Stimulated activated CD4-positive, alpha-beta T cell treated with anti-CD3 and anti-CD28 coated beads, Interleukin-1b, Interleukin-23, amount 100 ng/mL, for 48 hours (primary cell): Measurements from ENCODE around the gene ENKUR.
"Not testable (repeated sequence)": the region's sequence is repeated elsewhere in the genome, so short reads cannot be mapped to it uniquely, and the experiment has no call there.

Source experiments
- DNase-seq: peaks from one replicate; pipeline ENCODE4 v3.0.0-alpha.2; 2020

ENKUR gene

GRCh38 chr10:25018703-25019102 lies 2.7 kb upstream of the ENKUR start:
- DNase-seq: no peak

- DNase-seq: no peak
Observed at GRCh38 chr10:25017661-25018060, 1.7 kb upstream of the ENKUR start.

- peak; percentile 14 for DNase-seq
Observed at GRCh38 chr10:25017154-25017590, 1.2 kb upstream of the ENKUR start.

GRCh38 chr10:25016376-25017153 lies 607 bp upstream of the ENKUR start, which contains the start of gene THNSL1:
THNSL1 (plus strand) TSS chr10:25016612; CDS start chr10:25023224, 6,612 bp downstream.
- DNase-seq: peak; percentile 99

GRCh38 chr10:25014579-25014978 lies 1.4 kb downstream of the ENKUR start:
- DNase-seq: no peak

- not testable (repeated sequence) for DNase-seq
Observed at GRCh38 chr10:25011591-25011990, 4.4 kb downstream of the ENKUR start.

GRCh38 chr10:24998044-24998443 lies 17.9 kb downstream of the ENKUR start:
- DNase-seq: no peak

- no peak for DNase-seq
Observed at GRCh38 chr10:24995072-24995471, 20.9 kb downstream of the ENKUR start.

GRCh38 chr10:24993237-24993958 lies 22.6 kb downstream of the ENKUR start:
- DNase-seq: no peak

GRCh38 chr10:24992512-24993133 lies 23.3 kb downstream of the ENKUR start:
- no peak for DNase-seq

- DNase-seq: no peak
Observed at GRCh38 chr10:24991298-24991697, 24.7 kb downstream of the ENKUR start.

GRCh38 chr10:24989867-24990266 lies 26.1 kb downstream of the ENKUR start:
- DNase-seq: no peak

- no peak for DNase-seq
Observed at GRCh38 chr10:24988831-24989640, 26.9 kb downstream of the ENKUR start.

GRCh38 chr10:24984906-24985305 lies 31.1 kb downstream of the ENKUR start:
- no peak for DNase-seq

- no peak for DNase-seq
Observed at GRCh38 chr10:24983946-24984345, 32.0 kb downstream of the ENKUR start.

- no peak for DNase-seq
Observed at GRCh38 chr10:24983130-24983529, 32.8 kb downstream of the ENKUR start.

- DNase-seq: no peak
Observed at GRCh38 chr10:24982319-24983112, 33.4 kb downstream of the ENKUR start.

GRCh38 chr10:24981161-24981710 lies 34.7 kb downstream of the ENKUR start:
- no peak for DNase-seq

GRCh38 chr10:24979685-24980084 lies 36.3 kb downstream of the ENKUR start:
- DNase-seq: no peak

GRCh38 chr10:24974976-24975375 lies 41.0 kb downstream of the ENKUR start:
- no peak for DNase-seq

- no peak for DNase-seq
Observed at GRCh38 chr10:24973163-24973562, 42.8 kb downstream of the ENKUR start.

GRCh38 chr10:24971374-24971773 lies 44.6 kb downstream of the ENKUR start:
- DNase-seq: no peak
